OCI-LY3 (cell line): ENCODE results near the gene GPX7.

Source experiments
- CTCF ChIP-seq: fragments of 200-600, 300-600 bp; sonication (generic); IDR thresholded peaks from 2 replicates; pipeline ENCODE4 v1.5.1; 2014; ENCODE audit warnings: antibody characterized with exemption, low read length, low read depth
- EZH2phosphoT487 ChIP-seq: fragments of 200-600 bp; shearing (Covaris generic); IDR thresholded peaks from 2 replicates; pipeline ENCODE4 v1.6.1; 2018; ENCODE audit warnings: antibody characterized with exemption, mixed run types, low read depth

DNA sequence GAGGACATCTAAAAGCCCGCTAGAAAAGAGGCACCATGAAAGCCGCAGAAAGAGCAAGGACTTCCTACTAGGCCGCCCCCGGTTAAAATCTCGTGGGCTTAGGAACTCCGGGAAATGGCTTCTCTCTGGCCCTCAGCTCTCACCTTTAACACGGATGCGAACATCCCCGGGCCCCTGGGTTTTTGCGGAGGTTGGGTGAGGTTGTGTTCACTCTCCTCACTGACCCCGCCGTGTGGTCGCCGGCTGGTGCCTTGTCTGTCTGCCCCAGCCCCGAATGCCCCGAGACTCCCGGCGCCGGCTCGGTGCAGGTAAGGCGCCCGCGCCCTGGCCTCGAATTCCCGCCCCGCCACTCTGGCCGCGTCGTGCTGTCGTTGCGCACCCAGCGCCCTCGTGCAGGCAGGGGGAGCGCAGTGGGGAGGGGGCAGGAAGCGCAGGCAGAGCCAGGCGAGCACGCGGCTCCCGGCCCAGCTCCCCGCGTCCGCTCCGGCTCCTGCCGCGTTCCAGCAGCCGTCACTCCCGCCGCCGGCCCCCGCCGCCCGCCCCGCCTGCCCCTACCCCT lies 30.6 kb downstream of the GPX7 start, which contains the start of gene SHISAL2A:
- no peak for TF ChIP-seq CTCF
- TF ChIP-seq EZH2phosphoT487: no peak
